WERI-Rb-1 (cell line): ENCODE data around the gene INIP.
A peak's percentile ranks its signal among the peaks of the same experiment; 100 is the strongest.

Experiments
- DNase-seq: peaks from one replicate; pipeline ENCODE4 v3.0.0-alpha.2; 2020
- H3K27ac ChIP-seq: fragments of 250-450 bp; sonication (Bioruptor Pico); 2 replicates; pipeline ENCODE4 v1.5.1; 2020; ENCODE audit warnings: mild to moderate bottlenecking, moderate library complexity
- H3K27me3 ChIP-seq: fragments of 250-450 bp; sonication (Bioruptor Pico); 2 replicates; pipeline ENCODE4 v1.5.1; 2021; ENCODE audit warnings: mild to moderate bottlenecking, low read depth, moderate library complexity; ENCODE audit not compliant: insufficient read depth, severe bottlenecking
- H3K36me3 ChIP-seq: fragments of 250-450 bp; sonication (Bioruptor Pico); 2 replicates; pipeline ENCODE4 v1.5.1; 2020; ENCODE audit warnings: mild to moderate bottlenecking, moderate library complexity
- H3K4me3 ChIP-seq: 2 replicates; pipeline ENCODE4 v1.5.1; 2011; ENCODE audit warnings: low read depth, mild to moderate bottlenecking, control low read depth, low read length
- H3K9me3 ChIP-seq: fragments of 250-450 bp; sonication (Bioruptor Pico); 2 replicates; pipeline ENCODE4 v1.5.1; 2021; ENCODE audit warnings: mild to moderate bottlenecking, moderate library complexity; ENCODE audit not compliant: severe bottlenecking
- TF ChIP-seq, protein P1 (sequence below): IDR thresholded peaks from 2 replicates; pipeline ENCODE4 v1.5.1; 2011; ENCODE audit warnings: low read depth, mild to moderate bottlenecking, control low read depth, inconsistent platforms, low read length

Gene INIP

DNA sequence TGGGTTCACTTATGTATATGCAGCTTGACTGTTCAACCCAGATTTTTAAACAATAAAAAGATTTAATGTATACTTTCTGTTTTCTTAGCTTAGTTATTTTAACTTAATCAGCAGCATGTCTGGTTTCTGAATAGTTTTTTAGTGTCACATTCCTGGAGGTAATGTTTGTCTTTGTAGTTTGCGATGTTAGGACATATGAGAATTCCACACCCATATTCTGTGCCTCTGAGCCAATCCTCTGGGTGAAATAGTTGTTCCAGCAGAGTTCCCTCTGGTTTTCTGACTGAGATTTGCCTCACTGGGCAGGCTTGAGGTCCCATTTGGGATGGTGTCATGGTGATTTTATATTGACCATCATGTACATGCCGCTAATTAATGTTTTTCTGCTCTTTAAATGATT lies 48.6 kb downstream of the INIP start:
- Histone ChIP-seq H3K27me3 (no peaks in the 10 kb centered on the region), H3K4me3 (no peak overlapping the region), H3K9me3 (peaks cover 6% of the 10 kb centered on the region), H3K36me3 (no peaks in the 10 kb centered on the region), H3K27ac (no peak overlapping the region)
- TF ChIP-seq, protein P1, sequence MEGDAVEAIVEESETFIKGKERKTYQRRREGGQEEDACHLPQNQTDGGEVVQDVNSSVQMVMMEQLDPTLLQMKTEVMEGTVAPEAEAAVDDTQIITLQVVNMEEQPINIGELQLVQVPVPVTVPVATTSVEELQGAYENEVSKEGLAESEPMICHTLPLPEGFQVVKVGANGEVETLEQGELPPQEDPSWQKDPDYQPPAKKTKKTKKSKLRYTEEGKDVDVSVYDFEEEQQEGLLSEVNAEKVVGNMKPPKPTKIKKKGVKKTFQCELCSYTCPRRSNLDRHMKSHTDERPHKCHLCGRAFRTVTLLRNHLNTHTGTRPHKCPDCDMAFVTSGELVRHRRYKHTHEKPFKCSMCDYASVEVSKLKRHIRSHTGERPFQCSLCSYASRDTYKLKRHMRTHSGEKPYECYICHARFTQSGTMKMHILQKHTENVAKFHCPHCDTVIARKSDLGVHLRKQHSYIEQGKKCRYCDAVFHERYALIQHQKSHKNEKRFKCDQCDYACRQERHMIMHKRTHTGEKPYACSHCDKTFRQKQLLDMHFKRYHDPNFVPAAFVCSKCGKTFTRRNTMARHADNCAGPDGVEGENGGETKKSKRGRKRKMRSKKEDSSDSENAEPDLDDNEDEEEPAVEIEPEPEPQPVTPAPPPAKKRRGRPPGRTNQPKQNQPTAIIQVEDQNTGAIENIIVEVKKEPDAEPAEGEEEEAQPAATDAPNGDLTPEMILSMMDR, result no peak
- no peak for DNase-seq

DNA sequence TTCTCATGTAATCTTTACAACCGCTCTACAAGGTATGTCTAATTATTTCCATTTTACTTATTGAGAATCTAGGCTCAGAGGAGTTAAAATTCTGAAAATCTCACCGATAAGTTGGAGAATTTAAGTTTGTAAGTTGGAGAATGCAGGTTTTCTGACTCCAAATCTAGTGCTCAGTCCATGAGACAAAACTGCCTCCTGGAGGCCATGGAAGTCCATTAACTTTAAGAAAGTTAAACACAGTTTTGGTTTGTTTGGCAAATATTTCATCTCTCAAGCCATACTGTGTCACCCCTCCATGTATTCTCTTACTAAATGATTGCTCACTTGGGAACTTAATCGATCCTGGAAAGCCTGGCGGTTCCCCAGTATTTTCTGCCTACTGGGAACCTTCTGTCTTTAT lies 52.6 kb downstream of the INIP start:
- peaks cover 12% of the 10 kb centered on the region for H3K36me3 ChIP-seq
- no peak overlapping the region for H3K4me3 ChIP-seq
- H3K27ac ChIP-seq, result no peak overlapping the region
- no peaks in the 10 kb centered on the region for H3K9me3 ChIP-seq
- no peak for DNase-seq
- H3K27me3 ChIP-seq, result no peaks in the 10 kb centered on the region
- TF ChIP-seq, protein P1, result peak; percentile 34

GRCh38 chr9:112664531-112664930 lies 53.4 kb downstream of the INIP start:
- Histone ChIP-seq H3K4me3 (no peak overlapping the region), H3K9me3 (no peaks in the 10 kb centered on the region), H3K27me3 (no peaks in the 10 kb centered on the region), H3K36me3 (peaks cover 20% of the 10 kb centered on the region), H3K27ac (no peak overlapping the region)
- no peak for DNase-seq
- TF ChIP-seq, protein P1, result no peak

DNA sequence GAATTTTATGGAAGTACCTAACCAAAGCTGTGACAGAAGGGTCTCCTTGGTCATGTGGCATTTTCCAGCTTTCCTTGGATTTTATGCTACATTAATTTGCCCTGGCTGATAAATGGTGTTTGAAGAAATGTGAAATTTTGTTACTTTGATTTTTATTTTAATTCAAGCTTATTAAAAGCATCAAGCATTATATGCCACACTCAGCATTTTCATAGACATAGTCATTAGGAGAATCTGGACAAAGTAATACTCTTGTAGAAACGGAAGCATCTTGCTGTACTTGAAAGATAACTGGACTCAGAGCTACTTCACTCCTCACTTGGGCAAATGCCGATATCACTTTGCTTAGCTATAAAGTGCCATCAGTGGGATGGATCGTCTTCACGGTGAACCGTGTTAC lies 54.2 kb downstream of the INIP start:
- TF ChIP-seq, protein P1, result no peak
- Histone ChIP-seq H3K4me3 (no peak overlapping the region), H3K36me3 (peaks cover 26% of the 10 kb centered on the region)

DNA sequence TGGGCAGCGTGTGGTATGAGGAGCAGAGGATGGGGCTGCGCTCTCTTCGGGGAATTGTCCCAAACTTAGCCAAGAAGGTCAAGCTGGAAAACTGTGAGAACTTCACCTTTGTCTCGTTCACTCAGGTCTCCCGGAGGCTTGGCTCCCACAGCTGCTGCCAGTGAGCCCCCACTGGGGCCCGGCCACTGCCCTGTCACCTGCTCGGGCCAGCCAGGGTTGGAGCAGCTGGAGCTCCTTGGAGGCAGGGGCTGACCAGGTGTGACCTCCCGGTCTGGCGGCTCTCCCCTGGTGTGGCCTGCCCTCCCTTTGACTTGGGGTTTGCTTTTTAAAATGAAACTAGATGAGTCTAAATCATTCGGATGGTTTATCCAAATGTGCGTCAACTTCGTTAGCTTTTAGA lies 58.0 kb downstream of the INIP start:
- H3K9me3 ChIP-seq, result no peaks in the 10 kb centered on the region
- H3K36me3 ChIP-seq, result peaks cover 34% of the 10 kb centered on the region
- H3K27ac ChIP-seq, result no peak overlapping the region
- TF ChIP-seq, protein P1, result no peak
- H3K27me3 ChIP-seq, result no peaks in the 10 kb centered on the region
- no peak overlapping the region for H3K4me3 ChIP-seq
- DNase-seq, result no peak

More for the DNA sequence above, 54.2 kb downstream of the INIP start:
- DNase-seq, result no peak
- no peaks in the 10 kb centered on the region for H3K27me3 ChIP-seq
- no peak overlapping the region for H3K27ac ChIP-seq
- no peaks in the 10 kb centered on the region for H3K9me3 ChIP-seq

GRCh38 chr9:112655668-112656067 lies 62.2 kb downstream of the INIP start:
- no peak for DNase-seq

More at GRCh38 chr9:112655668-112656067, 62.2 kb downstream of the INIP start:
- Histone ChIP-seq H3K36me3 (peaks cover 26% of the 10 kb centered on the region), H3K27ac (no peak overlapping the region), H3K27me3 (no peaks in the 10 kb centered on the region), H3K9me3 (peaks cover 5% of the 10 kb centered on the region), H3K4me3 (no peak overlapping the region)
- TF ChIP-seq, protein P1, result no peak
